GM21515 (cell line): ENCODE data around the gene EFNA1.

Experiments
- ATAC-seq: cut with Tn5 transposase; IDR thresholded peaks from one replicate; pipeline ENCODE4 v1.9.1; 2021; ENCODE audit not compliant: unreplicated experiment

Gene EFNA1

DNA sequence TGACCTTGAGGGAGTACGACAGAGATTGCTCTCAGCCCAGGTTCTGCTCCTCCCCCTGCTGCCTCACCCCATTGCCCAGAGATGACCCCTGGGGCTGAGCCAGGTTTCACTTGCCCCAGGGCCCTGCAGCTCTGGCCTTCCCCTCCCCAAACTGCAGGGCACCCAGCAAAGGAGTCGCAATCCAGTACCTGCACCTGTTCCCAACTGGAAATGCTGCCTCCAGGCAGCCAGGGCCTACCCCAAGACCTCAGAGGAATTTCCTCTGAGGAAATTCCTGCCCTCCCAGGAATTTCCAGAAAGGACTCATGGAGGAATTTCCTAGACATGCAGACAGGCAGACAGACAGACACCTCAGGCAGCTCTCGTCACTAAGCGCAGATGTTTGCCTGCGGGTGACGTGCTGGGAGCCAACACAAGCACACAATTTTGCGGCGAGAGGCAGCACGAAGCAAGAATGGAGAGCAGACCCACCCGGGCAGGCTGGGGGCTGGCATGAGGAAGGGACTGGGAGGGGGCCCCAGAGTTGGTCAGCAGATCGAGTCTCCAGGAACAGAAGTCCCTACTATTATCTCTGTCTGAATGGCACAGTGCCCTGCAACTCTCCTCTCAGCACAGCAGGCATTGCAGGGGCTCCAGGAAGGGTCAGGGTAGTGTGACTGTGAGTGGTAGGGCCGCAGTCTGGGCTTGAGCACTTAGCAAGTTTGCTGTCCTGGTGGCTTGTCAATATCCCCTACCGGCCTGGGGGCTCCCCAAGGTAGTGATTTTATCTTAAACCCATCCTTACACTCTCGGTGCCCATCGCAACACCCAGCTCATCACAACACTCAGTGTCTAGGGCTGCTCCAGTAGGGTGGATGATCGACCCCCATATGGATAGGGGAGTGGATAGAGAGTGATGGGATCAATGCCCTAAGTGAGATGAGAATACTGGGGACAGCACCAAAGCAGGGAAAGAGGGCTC lies 2.9 kb upstream of the EFNA1 start:
- no peak for ATAC-seq

DNA sequence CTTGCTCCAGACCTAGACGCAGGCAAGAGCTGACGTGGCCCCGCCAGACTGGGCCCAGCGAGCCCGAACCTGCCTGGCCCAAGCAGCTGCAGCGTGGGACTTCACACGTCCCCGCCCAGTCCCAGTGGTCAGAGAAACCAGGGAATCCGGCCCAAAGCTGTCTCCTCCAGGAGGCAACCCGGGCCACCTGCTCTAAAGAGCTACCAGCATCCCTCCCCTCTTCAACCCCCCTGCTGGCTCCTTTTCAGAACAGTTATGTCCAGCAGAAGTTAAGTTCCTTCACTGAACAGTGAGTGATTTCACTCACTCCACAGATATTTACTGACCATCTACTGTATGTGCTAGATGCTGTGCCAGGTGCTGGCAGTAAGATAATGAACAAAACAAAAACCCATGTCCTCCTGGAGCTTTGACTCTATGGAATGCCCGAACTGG lies 2.1 kb upstream of the EFNA1 start:
- no peak for ATAC-seq

DNA sequence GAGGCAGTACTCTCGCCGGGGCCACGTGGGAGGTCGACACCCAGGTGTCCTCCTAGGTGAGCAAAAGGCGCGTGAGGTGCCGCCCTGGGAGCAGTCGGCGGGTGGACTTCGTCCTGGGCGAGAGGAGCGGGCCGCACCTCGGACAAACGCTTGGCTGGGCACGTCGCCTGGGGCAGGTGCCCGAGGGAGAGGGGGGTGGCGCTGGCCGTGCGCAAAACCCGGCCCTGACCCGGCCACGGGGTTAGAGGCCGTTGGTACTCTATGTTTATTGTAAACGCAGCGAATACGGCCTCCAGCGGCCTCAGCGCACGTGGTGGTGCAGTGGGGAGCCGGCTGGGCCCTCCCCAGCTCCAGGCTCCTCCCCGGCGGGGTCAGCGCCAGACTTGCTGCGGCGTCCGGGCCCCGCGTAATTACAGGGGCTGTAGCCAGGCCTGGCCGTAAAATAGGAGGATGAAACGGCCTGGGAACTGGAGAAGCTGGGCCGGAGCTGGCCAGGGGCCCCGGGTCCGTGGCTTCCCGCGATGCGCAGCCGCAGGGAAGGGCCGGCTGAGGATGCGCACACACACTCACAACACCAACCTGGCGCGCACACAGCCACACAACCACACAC lies 1.6 kb upstream of the EFNA1 start:
- no peak for ATAC-seq

DNA sequence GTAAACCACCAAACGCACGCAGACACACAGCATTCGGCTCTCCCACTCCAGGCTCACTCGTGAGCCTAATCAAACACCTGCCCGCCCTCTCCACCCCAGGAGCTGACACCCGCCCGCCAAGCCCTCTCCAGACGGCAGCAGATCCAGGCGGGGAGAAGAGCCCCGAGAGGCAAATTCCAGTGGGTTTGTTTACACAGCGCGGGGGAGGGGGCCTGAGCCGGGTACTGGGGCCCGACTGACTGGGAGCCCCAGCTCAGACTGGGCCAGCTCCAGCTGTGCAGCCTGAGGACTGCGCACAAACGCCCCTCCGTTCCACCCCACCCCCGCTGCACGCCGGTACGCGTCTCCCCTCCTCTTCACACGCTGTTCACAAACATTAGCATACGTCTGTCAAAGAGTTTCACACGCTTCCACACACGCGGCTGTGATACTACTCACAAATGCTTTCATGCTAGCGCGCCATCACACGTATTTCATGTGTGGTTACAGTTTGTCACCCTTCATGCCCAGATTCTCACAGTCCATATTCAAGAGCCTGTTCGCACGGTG lies 1.0 kb upstream of the EFNA1 start:
- ATAC-seq: no peak

DNA sequence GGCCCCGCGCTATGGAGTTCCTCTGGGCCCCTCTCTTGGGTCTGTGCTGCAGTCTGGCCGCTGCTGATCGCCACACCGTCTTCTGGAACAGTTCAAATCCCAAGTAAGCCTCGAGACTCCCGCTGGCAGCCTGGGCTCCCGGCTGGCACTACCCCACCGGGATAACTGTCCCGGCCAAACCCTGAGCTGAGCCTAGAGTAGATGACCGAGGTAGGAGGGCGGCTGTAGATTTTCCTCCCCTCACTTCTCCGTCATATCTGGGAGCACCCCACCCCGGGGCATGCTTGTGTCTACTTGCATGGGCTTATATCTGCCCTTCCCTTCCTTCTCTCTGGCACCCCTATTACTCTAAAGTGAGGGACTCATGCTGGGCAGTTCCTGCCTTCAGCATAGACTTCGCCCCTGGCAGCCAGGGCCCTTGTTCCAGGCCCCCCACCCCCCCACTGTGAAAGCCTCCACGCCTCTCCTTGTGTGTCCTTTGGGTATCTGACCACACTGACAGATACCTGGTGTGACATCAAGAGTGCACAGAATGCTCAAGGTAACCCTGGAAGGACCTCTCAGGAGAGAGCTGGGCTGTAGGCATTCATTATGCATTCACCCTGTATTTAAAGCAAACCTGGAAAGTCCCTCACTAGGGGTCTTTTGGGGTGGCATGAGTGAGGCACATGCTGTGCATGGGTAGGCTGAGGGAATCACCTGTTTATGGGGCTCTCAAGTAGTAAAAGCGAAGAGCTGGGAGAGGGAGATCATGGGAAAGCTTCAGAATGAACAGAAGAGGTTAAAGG lies 485 bp downstream of the EFNA1 start:
- no peak for ATAC-seq

DNA sequence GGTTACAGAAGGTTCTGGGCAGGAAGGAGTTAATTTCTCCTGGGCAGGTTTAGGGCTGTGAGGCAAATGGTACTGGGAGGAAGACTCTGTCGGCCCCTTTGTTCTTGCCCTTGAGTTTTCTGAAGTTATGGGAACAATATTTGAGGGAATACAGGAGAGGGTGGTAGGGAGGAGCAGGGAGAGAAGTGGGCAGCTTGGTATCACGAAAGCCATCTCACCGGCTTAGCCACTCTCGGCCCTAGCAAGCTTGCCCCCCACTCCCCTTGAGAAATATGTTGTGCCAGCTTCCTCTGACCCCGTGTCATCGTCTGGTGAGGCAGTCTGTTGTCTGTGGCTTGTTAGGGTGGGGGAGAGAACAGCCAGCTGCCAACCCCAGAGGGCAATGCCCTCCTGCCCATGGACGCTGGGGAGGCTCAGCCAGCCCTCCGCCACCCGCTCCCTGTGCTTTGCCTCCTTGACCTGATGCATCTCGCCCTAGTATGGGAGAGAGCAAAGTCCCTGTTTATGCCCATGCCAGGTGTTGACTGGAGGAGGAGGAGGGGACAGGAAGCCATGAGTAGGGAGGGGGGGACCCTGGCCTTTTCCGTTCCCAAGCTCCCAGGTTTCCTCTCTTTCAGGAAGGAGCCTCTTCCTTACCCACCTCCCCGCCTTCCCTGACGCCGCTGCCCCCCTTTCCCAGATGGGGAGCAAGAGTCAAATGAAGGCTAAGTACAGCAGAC lies 1.2 kb downstream of the EFNA1 start:
- no peak for ATAC-seq

DNA sequence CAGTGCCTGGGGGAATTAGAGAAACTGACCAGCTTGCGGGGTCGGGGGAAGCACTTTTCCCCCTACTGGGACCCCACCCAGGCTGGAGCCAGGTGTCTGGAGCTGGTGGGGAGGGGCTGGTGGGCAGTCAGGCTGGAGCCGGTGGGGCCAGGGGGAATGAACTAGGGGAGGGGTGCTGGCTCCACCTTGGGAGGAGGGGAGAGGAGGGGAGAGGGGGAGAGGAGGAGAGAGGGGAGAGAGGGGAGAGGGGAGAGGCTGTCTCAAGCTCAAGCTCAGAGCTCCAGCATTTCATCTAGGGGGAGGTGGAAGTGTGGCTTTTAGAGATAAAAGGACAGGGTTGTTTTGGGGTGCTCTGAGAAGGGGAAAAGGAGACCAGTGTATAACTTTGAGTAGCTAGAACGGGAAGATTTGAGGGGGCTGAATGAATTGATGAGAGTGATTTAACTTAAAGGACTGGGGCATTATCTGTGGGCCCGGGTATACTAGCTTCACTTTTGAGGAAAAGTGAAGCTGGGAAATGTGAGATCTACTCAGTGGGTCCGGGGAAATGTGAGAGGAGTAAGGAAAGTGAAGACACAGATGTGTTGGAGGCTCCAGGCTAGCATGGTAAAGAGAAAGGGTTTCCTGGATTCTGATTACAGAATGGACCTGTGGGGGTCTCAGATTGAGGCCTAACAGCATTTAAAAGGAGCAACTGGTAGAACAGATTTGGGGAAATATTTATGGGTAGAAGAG lies 2.8 kb downstream of the EFNA1 start:
- no peak for ATAC-seq

DNA sequence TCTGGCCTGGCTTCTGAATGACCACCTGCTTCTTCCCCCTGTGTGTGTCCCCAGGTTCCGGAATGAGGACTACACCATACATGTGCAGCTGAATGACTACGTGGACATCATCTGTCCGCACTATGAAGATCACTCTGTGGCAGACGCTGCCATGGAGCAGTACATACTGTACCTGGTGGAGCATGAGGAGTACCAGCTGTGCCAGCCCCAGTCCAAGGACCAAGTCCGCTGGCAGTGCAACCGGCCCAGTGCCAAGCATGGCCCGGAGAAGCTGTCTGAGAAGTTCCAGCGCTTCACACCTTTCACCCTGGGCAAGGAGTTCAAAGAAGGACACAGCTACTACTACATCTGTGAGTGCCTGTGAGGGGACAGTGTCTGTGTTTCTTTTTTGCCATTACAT lies 3.6 kb downstream of the EFNA1 start:
- no peak for ATAC-seq

DNA sequence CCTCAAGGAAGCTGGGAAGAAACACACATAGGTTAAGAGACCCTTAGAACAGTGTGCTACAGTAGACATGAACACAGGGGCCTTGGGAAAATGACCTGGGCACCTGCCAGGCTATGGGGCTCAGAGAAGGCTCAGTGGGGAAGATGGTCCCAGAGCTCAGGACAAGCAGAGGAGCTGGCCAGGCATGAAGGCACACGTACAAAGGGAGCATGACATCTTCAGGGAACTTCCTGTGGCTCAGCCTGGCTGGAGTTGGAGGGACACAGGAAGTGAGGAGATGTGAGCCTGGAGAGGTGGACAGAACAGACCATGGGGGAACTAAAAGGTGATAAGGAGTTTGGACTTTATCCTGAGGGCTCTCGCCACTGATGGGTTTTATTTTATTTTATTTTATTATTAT lies 4.2 kb downstream of the EFNA1 start:
- ATAC-seq: no peak

DNA sequence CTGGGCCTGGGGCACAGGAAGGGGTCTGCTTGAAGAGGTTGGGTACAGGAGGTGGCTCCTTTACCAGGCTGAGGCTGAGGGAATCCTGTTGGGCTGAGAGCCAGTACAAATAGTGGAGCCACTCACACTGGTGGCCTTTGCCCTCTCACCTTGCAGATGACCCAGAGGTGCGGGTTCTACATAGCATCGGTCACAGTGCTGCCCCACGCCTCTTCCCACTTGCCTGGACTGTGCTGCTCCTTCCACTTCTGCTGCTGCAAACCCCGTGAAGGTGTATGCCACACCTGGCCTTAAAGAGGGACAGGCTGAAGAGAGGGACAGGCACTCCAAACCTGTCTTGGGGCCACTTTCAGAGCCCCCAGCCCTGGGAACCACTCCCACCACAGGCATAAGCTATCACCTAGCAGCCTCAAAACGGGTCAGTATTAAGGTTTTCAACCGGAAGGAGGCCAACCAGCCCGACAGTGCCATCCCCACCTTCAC lies 6.2 kb downstream of the EFNA1 start:
- no peak for ATAC-seq

DNA sequence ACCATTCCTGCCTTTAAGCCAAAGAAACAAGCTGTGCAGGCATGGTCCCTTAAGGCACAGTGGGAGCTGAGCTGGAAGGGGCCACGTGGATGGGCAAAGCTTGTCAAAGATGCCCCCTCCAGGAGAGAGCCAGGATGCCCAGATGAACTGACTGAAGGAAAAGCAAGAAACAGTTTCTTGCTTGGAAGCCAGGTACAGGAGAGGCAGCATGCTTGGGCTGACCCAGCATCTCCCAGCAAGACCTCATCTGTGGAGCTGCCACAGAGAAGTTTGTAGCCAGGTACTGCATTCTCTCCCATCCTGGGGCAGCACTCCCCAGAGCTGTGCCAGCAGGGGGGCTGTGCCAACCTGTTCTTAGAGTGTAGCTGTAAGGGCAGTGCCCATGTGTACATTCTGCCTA lies 6.6 kb downstream of the EFNA1 start:
- no peak for ATAC-seq

DNA sequence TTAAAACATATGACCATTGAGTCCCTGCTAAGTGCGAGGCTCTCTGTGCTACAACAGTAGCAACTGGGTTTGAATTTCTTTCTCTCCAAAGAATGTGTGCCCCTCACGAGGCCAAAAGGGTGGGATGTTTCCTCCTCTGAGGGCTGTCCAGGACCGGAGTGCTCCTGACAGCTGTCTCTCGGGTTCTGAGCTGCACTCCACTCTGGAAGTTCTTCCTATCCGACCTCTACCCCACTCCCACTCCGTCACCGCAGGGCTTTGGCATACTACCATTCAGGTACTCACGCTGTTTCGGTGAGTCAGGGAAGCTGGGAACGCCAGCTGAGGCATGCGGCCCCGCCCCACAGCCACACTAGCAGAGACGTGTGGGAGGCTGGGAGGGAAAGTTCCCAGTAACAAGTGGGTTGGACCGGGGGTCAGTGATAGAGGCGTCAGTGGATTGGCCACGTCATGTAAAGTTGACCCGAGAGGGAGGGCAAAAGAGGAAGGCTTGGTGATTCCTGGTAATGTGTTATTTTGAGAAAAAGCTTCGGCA lies 7.3 kb downstream of the EFNA1 start:
- no peak for ATAC-seq

DNA sequence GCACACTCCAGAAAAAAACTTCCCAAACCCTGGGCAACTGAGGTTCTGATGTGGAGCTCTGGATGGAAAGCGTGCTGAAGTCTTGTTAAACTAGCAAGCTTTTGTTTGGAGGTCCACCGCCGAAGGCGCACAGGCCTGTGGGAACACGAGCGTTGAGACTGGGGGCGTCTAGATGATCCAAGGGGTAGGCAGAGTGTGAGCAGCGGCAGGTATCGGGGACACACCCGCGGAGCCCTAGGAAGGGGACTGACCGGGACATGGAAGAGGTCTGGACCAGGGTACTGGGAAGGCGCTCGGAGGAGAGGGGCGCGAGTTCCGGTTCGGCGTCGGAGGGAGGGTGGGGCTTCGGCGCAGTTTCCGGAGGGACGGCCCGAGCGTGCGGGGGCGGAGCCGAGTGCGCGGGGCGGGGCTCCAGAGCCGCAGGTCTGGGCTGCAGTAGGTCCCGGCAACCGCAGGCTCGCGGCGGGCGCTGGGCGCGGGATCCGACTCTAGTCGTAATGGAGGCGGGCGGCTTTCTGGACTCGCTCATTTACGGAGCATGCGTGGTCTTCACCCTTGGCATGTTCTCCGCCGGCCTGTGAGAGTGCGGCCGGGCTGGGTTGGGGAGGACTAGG lies 7.8 kb downstream of the EFNA1 start, which contains the start of gene SLC50A1:
TSS of gene SLC50A1 (plus strand) at position 438 of the 614 bp plus-strand sequence. CDS start at position 498, 60 bp downstream.
- peak; percentile 69 for ATAC-seq

DNA sequence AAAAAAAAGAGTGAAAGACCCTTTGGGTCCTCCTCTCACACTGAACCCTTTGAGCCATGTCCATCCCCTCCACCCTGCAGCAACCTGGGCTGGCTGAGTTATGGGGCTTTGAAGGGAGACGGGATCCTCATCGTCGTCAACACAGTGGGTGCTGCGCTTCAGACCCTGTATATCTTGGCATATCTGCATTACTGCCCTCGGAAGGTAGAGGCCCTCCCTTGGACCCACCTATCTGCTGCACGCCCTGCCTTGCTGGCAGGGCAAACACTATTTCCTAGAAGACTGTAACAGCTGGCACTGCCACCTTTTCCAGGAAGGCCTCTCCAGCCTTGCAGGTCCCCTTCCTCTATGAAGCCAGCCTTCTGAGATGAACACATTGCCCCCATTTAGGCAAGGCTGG lies 9.1 kb downstream of the EFNA1 start:
- no peak for ATAC-seq

DNA sequence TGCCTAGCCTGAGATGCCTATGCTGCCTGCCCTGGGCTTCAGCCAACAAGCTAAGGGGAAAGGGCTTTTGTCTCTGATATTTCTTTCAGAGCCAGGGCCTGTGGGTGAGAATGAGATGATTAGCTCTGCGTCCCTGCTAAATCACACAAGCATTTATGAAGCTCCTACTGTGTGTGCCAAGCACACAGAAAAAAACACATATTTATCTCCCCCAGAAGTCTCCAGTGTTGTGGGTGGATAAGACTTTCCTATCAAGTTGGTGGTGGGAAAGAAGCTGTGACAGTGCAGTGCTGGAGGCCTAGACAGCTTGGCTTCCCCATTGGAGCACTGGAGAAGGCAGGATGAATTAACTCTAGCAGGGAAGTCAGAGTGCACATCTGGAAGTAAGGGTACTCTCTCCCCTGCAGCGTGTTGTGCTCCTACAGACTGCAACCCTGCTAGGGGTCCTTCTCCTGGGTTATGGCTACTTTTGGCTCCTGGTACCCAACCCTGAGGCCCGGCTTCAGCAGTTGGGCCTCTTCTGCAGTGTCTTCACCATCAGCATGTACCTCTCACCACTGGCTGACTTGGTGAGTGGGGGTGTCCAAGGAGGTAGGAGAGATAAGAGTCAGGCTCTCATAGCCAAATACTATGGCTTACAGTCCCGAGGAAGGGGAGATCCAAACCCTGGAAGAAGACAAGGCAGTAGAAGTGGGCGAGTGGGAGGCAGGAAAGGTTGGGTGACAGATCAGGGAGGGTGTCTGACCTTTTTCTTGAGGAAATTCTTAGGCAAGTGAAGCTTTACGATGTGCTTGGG lies 9.7 kb downstream of the EFNA1 start:
- ATAC-seq: no peak

DNA sequence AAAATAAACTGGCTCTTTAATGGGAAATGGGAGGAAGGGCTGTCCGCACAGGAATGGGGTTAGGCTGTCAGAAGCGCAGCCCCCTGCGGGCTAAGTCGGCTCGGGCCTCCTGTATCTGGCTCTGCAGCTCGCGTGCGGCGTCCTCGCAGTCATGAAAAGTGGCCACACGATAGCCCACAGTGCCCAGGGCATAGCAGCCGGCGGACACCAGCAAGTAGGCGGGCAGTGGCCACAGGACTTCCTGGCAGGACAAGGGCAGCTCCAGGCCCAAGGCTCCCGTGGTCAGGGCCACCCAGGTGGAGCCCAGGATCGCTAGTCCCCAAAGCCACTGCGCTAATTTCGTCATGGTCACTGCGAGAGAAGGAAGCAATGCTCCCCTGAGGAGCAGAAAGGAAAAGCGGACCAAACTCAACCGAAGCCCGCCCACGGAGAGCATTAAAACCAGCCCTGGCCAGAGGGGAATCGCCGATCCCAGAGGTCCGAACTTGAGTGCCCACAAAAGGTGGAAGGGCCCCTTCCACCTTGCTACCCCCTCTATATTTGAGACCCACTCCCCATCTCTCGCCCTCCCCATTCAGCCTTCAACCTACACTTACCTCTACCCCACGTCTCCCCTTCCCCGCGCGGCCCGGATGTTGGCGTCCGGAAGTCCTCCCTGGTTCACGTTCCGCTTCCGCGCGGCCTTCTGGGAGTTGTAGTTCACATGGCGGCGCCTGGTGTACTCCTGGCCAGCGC lies 12.4 kb downstream of the EFNA1 start, which contains the start of gene DPM3:
TSS of gene DPM3 (minus strand) at position 637 of the 735 bp plus-strand sequence. CDS start at position 346, 291 bp downstream.
- peak; percentile 70 for ATAC-seq

DNA sequence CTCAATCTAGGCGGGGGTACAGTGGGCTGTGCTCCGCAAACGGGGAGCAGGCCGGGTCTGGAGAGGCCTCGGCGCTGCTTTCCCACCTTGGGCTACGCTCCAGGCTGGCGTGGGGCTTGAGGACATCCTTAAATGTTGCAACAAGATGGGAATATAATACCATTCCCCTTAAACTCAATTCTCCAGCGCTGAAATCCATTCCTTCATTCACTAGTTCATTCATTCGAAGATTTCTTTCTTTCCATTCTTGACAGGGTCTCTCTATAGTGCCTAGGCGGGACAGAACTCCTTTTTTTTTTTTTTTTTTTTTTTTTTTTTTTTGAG lies 12.9 kb downstream of the EFNA1 start:
- no peak for ATAC-seq

DNA sequence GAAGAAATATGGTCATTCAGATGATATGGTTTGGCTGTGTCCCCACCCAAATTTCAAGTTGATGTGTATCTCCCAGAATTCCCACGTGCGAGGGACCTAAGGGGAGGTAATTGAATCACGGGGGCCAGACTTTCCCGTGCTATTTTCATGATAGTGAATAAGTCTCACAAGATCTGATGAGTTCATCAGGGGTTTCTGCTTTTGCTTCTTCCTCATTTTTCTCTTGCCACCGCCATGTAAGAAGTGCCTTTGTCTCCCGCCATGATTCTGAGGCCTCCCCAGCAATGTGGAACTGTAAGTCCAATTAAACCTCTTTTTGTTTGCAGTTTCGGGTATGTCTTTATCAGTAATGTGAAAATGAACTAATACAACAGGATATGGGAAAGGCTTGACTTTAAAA lies 14.1 kb downstream of the EFNA1 start:
- ATAC-seq: no peak
